Small intestine (tissue), 7 donors: ENCODE measurements around the gene OR5B2. TPM values are rescaled to one million over a fixed set of nuclear protein-coding genes. Genes with fewer than 3 reads are reported as not detected.
"Not testable (repeated sequence)": the region's sequence is repeated elsewhere in the genome, so short reads cannot be mapped to it uniquely, and the experiment has no call there.

Experiments
- DNase-seq, 2 donors: peaks; one replicate each; pipeline versions ENCODE4 v3.0.0 to v3.0.0-alpha.2; 2013
- FAIRE-seq: peaks from 2 replicates; lab custom pipeline; 2012; peaks lifted over from hg19 to GRCh38; lab: Jason Lieb, UNC
- H3K27ac ChIP-seq, 3 donors: one replicate each; pipeline ENCODE4 v1.5.1; 2013; ENCODE audit warnings: low read length in 2 of 3, mild to moderate bottlenecking in 2 of 3, control low read depth in 1 of 3, inconsistent platforms in 1 of 3, low read depth in 1 of 3, moderate library complexity in 1 of 3
- H3K27me3 ChIP-seq, 3 donors: one replicate each; pipeline ENCODE4 v1.6.1; 2013; ENCODE audit warnings: low read length in 3 of 3, inconsistent platforms in 1 of 3; ENCODE audit not compliant: control insufficient read depth in 3 of 3, insufficient read depth in 3 of 3
- H3K36me3 ChIP-seq, 3 donors: one replicate each; pipeline ENCODE4 v1.6.1; 2013; ENCODE audit warnings: low read length in 3 of 3, inconsistent platforms in 1 of 3, low read depth in 1 of 3, mild to moderate bottlenecking in 1 of 3, moderate library complexity in 1 of 3; ENCODE audit not compliant: control insufficient read depth in 3 of 3, insufficient read depth in 2 of 3
- H3K4me1 ChIP-seq, 3 donors: one replicate each; pipeline ENCODE4 v1.6.1; 2013; ENCODE audit warnings: low read length in 2 of 3, inconsistent platforms in 1 of 3, low read depth in 1 of 3, mild to moderate bottlenecking in 1 of 3, moderate library complexity in 1 of 3; ENCODE audit not compliant: control insufficient read depth in 3 of 3, insufficient read depth in 2 of 3
- H3K4me3 ChIP-seq, 3 donors: one replicate each; pipeline ENCODE4 v1.5.1; 2013; ENCODE audit warnings: low read length in 3 of 3, control low read depth in 1 of 3, inconsistent platforms in 1 of 3, low read depth in 1 of 3, mild to moderate bottlenecking in 1 of 3, moderate library complexity in 1 of 3
- H3K9me3 ChIP-seq, 2 donors: one replicate each; pipeline ENCODE4 v1.6.1; 2013; ENCODE audit warnings: low read depth in 1 of 2, low read length in 1 of 2; ENCODE audit not compliant: control insufficient read depth in 2 of 2, insufficient read depth in 1 of 2
- WGBS, 3 donors: extraction: QIAGEN DNeasy Blood & Tissue Kit; methylation state at CpG; one replicate each; pipeline ENCODE4 v1.1.7; 2013; 5-methylcytosine and 5-hydroxymethylcytosine counted together
- polyA plus RNA-seq, 4 donors: library from polyadenylated mRNA; stranded (reverse) in 3 of 4; unstranded in 1 of 4; fragments of 200-250 nt in 3 of 4; fragments of 120-200 nt in 1 of 4; gene quantifications; one replicate each; pipeline versions ENCODE4 v1.2.1 to v1.2.3, GENCODE V29; 2013
- donor health status: healthy with polysubstance abuse.
- donor health status: control.
- donor health status: control.
- donor health status: Bipolar disorder and iron deficiency.
- donor health status: healthy.

The OR5B2 gene
- polyA plus RNA-seq, 4 donors: not detected

DNA sequence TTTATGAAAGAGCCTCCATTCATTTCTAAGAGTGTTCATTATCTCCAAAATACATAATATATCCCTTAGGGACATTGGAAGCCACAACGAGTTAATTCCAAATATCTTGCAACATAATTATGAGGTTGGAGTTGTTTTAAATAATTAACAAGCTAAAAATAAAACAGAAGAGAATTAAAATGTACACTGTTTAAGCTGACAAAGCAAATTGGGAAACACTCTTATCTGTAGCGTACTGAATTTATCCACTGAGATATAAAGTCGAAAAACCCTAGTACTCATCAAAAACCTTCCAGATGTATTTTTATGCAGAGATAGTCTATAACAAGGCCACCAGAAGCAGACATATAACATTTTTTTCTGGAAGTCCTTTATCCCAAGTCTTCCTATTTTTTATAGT is 6.3 kb upstream of the OR5B2 start:
- no peak for FAIRE-seq
- no peak for DNase-seq
- Histone ChIP-seq H3K4me3 (no peak overlapping the region), H3K36me3 (no peaks in the 10 kb centered on the region), H3K9me3 (no peaks in the 10 kb centered on the region), H3K27ac (no peak overlapping the region), H3K27me3 (no peaks in the 10 kb centered on the region), H3K4me1 (no peaks in the 10 kb centered on the region)
- 85 to 87% (median 86%) methylated on average over 3 of the region's 3 CpGs for WGBS, 3 donors

DNA sequence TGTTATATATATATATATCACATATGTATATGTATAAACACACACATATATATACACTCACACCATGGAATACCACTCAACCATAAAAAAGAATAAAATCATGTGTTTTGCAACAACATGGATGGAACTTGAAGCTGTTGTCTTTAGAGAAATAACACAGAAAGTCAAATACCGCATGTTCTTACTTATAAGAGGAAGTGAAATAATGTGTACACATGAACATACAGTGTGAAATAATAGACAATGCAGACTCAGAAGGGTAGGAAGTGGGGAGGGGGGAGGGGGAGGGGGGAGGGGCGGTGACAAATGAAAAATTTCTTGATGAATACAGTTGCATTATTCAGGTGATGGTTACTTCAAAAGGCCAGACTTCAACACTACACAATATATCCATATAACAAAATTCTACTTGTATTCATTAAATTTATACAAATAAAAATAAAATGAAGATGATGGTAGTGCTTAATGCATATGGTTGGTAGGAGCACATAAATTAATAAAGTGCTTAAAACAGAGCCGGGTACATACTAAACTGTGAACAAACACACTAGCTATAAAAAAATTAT is 5.8 kb upstream of the OR5B2 start:
- H3K9me3 ChIP-seq: no peaks in the 10 kb centered on the region
- no peaks in the 10 kb centered on the region for H3K4me1 ChIP-seq
- no peak overlapping the region for H3K4me3 ChIP-seq
- no peak for DNase-seq
- no peak overlapping the region for H3K27ac ChIP-seq
- WGBS, 3 donors: 49 to 76% (median 63%) methylated on average over 3 of the region's 3 CpGs
- H3K27me3 ChIP-seq: no peaks in the 10 kb centered on the region
- FAIRE-seq: no peak
- H3K36me3 ChIP-seq: no peaks in the 10 kb centered on the region

GRCh38 chr11:58429273-58429672 is 1.4 kb upstream of the OR5B2 start:
- DNase-seq: no peak
- Histone ChIP-seq H3K9me3 (no peaks in the 10 kb centered on the region), H3K4me1 (no peaks in the 10 kb centered on the region), H3K4me3 (no peak overlapping the region), H3K36me3 (no peaks in the 10 kb centered on the region), H3K27me3 (no peaks in the 10 kb centered on the region), H3K27ac (no peak overlapping the region)
- 10 to 50% (median 39%) methylated on average over 1 of the region's 1 CpG for WGBS, 3 donors
- no peak for FAIRE-seq

DNA sequence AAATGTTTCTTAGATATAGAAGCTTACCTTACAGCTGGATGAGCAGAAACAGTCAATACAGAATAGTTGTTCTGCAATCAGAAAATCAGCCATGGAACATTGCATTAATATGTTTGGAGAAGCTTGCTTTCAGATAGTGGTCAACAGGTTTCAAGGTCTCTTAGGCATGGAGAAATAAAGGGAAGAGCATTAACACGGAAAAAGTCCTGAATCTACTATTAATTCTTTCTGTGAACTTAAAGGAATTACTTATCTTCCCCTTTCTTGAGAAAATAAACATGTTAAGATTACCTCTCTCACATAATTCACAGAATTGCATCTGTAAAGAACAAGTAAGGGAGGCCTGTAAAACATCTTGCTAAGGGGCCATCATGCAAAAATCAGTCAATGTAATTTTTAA is 21.1 kb downstream of the OR5B2 start, which contains the start of gene OR5B3:
TSS of gene OR5B3 (minus strand) at position 101 of the 400 bp plus-strand sequence. CDS start 3,465 bp downstream, outside the sequence.
- Histone ChIP-seq H3K4me3 (no peak within 1 kb of the TSS), H3K27me3 (no peaks in the 10 kb centered on the region), H3K27ac (no peak within 1 kb of the TSS), H3K4me1 (no peaks in the 10 kb centered on the region), H3K36me3 (no peaks in the 10 kb centered on the region), H3K9me3 (peaks cover 0 to 14% of the 10 kb centered on the region in 2 donors)
- DNase-seq (no peak), FAIRE-seq (no peak)
- 51 to 62% (median 59%) methylated on average over 1 of the region's 1 CpG for WGBS, 3 donors

- H3K4me1 ChIP-seq, H3K4me3 ChIP-seq, FAIRE-seq, H3K27ac ChIP-seq, DNase-seq, H3K9me3 ChIP-seq, H3K36me3 ChIP-seq, H3K27me3 ChIP-seq: not testable (repeated sequence)
- 67 to 74% (median 67%) methylated on average over 1 of the region's 2 CpGs for WGBS, 3 donors
Observed at GRCh38 chr11:58399622-58400021, 28.3 kb downstream of the OR5B2 start.

DNA sequence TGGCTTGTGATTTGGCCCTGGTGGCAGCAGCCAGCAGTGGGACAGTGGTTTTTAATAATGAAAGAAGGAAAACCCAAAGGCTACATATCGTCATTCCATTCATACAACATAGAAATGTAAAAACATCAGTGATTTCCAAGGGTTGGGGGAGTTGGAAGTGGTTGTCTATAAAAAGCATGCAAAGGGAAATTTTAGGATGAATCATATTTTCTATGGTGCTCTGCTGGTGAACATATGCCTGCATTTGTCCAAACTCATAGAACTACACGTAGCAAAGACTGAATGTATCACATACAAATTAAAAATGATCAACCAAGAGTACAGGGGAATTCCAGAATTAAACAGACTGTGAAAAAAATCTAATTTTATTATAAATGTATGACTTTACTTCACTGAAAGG is 32.3 kb downstream of the OR5B2 start:
- WGBS, 3 donors: 67 to 77% (median 77%) methylated on average over 2 of the region's 2 CpGs

DNA sequence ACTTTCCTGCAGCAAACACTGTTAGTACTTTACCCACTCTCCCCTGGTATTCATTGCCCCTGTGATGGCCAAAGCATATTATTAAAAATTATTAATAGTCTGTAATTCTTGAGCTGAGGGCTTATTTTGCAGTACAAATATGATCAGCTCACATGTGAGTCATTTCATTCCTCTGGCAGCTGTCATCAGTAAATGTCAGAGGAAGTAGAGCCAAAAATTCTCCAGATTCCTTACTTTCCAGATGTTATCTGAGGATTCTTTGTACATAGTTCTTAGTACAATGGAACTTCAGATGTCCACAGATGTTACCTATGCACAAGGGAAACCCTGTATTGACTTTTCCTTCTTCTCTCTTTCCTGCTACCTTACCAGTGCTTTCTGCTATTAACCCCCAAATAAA is 33.7 kb downstream of the OR5B2 start:
- H3K27me3 ChIP-seq: no peaks in the 10 kb centered on the region
- peaks cover 0 to 10% of the 10 kb centered on the region in 2 donors for H3K9me3 ChIP-seq
- FAIRE-seq: no peak
- no peak for DNase-seq
- H3K4me3 ChIP-seq: no peak overlapping the region
- no peaks in the 10 kb centered on the region for H3K36me3 ChIP-seq
- no peaks in the 10 kb centered on the region for H3K4me1 ChIP-seq
- H3K27ac ChIP-seq: no peak overlapping the region

More for the DNA sequence above, 32.3 kb downstream of the OR5B2 start:
- FAIRE-seq: no peak
- Histone ChIP-seq H3K27ac (no peak overlapping the region), H3K9me3 (peaks cover 0 to 7% of the 10 kb centered on the region in 2 donors), H3K4me1 (no peaks in the 10 kb centered on the region), H3K36me3 (no peaks in the 10 kb centered on the region), H3K27me3 (no peaks in the 10 kb centered on the region), H3K4me3 (no peak overlapping the region)
- no peak for DNase-seq

DNA sequence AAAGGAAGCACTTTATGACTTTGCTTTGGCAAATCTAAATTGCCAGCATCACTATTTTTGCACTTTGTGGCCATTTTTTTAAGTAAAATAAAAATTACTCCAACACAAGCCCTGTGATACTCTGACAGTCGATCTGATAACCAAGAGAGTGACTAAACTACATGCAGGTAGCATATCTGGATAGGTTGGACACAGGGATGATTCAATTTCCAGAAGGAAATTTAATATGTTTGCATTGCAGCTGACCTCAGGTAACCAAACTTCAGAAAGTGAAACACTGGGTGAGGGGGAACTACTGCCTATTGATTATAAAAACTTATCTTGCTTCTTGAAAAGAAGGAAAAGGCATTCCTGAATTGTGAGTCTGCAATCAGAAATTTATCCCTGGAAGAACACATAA is 35.2 kb downstream of the OR5B2 start:
- no peaks in the 10 kb centered on the region for H3K4me1 ChIP-seq
- H3K4me3 ChIP-seq: no peak overlapping the region
- H3K27me3 ChIP-seq: no peaks in the 10 kb centered on the region
- FAIRE-seq (no peak), DNase-seq (no peak)
- no peak overlapping the region for H3K27ac ChIP-seq
- no peaks in the 10 kb centered on the region for H3K36me3 ChIP-seq
- WGBS, 3 donors: 12 to 29% (median 14%) methylated on average over 1 of the region's 1 CpG
- peaks cover 0 to 10% of the 10 kb centered on the region in 2 donors for H3K9me3 ChIP-seq

DNA sequence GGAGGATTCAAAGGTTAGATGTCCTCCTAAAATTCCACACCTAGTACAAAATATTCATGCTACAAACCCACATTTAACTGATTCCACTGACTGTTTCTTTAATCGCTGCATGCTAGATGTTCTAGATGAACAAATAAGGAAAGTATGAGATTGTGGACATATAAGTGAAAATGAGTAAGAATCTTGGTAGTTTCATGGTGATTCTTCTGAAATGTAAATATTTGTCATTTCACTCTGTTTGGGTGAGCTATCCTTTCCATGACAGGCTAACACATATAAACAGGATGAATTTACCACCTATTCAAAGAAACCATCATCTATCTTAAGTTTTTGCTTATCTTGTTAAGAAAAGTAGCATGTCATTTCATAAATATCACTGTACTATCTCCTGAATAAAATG is 36.0 kb downstream of the OR5B2 start:
- DNase-seq (no peak), FAIRE-seq (no peak)
- Histone ChIP-seq H3K27me3 (no peaks in the 10 kb centered on the region), H3K4me3 (no peak overlapping the region), H3K36me3 (no peaks in the 10 kb centered on the region), H3K4me1 (no peaks in the 10 kb centered on the region), H3K27ac (no peak overlapping the region), H3K9me3 (peaks cover 0 to 10% of the 10 kb centered on the region in 2 donors)
- WGBS, 3 donors: 80 to 95% (median 93%) methylated on average over 1 of the region's 1 CpG
